Measurements from ENCODE around the gene RNF123. TPM values are rescaled to one million over a fixed set of nuclear protein-coding genes. Genes with fewer than 3 reads are reported as not detected.

The RNF123 gene
- total RNA-seq, 1 donor from 2014 or later: 54.3 TPM

DNA sequence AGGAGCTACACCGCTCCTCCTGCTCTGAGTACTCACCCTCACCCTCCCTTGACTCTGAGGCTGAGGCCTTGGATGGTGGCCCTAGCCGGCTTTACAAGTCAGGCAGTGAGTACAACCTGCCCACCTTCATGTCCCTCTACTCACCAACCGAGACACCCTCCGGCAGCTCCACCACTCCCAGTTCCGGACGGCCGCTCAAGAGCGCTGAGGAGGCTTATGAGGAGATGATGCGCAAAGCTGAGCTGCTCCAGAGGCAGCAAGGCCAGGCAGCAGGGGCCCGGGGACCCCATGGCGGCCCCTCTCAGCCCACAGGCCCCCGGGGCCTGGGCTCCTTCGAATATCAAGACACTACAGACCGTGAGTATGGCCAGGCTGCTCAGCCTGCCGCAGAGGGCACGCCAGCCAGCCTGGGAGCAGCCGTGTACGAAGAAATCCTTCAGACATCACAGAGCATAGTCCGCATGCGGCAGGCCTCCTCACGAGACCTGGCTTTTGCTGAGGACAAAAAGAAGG lies 36.4 kb upstream of the RNF123 start:
- no peaks in the 10 kb centered on the region for H3K9me3 Mint-ChIP-seq
- H3K27ac Mint-ChIP-seq: no peak overlapping the region
- no peaks in the 10 kb centered on the region for H3K4me1 Mint-ChIP-seq (ENCODE audit: low read depth)
- intact Hi-C loops (cut with micrococcal nuclease): no loop called here
- H3K27me3 Mint-ChIP-seq (ENCODE audit: insufficient read depth): peaks cover 1% of the 10 kb centered on the region
- DNase-seq (ENCODE audit: low spot score): no peak
- no peaks in the 10 kb centered on the region for H3K36me3 Mint-ChIP-seq (ENCODE audit: low read depth)
- H3K4me3 Mint-ChIP-seq: no peak overlapping the region

DNA sequence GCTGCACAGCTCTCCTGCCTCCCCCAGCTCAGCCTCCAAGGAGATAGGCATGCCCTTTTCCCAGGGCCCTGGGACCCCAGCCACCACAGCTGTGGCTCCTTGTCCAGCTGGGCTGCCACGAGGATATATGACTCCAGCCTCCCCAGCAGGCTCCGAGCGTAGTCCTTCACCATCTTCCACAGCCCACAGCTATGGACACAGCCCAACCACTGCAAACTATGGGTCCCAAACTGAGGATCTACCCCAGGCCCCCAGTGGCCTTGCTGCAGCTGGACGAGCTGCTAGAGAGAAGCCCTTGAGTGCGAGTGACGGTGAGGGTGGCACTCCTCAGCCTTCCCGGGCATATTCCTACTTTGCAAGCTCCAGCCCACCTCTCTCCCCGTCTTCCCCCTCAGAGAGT lies 35.7 kb upstream of the RNF123 start:
- intact Hi-C loops (cut with micrococcal nuclease): no loop called here
- Mint-ChIP-seq H3K36me3 (ENCODE audit: low read depth) (no peaks in the 10 kb centered on the region), H3K9me3 (no peaks in the 10 kb centered on the region), H3K27ac (no peak overlapping the region), H3K27me3 (ENCODE audit: insufficient read depth) (peaks cover 1% of the 10 kb centered on the region), H3K4me3 (no peak overlapping the region), H3K4me1 (ENCODE audit: low read depth) (no peaks in the 10 kb centered on the region)
- DNase-seq (ENCODE audit: low spot score): no peak

- no peak overlapping the region for H3K27ac Mint-ChIP-seq
- no peak overlapping the region for H3K4me3 Mint-ChIP-seq
- DNase-seq (ENCODE audit: low spot score): no peak
- peaks cover 1% of the 10 kb centered on the region for H3K27me3 Mint-ChIP-seq (ENCODE audit: insufficient read depth)
- no peaks in the 10 kb centered on the region for H3K4me1 Mint-ChIP-seq (ENCODE audit: low read depth)
- intact Hi-C loops (cut with micrococcal nuclease): no loop called here
- H3K9me3 Mint-ChIP-seq: no peaks in the 10 kb centered on the region
- no peaks in the 10 kb centered on the region for H3K36me3 Mint-ChIP-seq (ENCODE audit: low read depth)
Observed at GRCh38 chr3:49654176-49654825, 35.1 kb upstream of the RNF123 start.

DNA sequence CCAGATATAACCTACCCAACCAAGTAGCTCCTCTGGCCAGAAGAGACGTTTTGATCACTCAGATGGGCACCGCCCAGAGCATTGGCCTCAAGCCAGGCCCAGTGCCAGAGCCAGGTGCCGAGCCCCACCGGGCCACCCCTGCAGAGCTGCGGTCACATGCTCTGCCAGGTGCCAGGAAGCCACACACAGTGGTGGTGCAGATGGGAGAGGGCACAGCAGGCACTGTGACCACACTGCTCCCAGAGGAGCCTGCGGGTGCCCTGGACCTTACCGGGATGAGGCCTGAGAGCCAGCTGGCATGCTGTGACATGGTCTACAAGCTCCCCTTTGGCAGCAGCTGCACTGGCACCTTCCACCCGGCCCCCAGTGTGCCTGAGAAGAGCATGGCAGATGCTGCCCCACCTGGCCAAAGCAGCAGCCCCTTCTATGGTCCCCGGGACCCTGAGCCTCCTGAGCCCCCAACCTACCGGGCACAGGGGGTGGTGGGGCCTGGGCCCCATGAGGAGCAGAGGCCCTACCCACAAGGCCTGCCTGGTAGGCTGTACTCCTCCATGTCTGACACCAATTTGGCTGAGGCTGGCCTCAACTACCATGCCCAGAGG lies 34.3 kb upstream of the RNF123 start:
- intact Hi-C loops (cut with micrococcal nuclease): no loop called here
- no peak overlapping the region for H3K4me3 Mint-ChIP-seq
- no peaks in the 10 kb centered on the region for H3K4me1 Mint-ChIP-seq (ENCODE audit: low read depth)

DNA sequence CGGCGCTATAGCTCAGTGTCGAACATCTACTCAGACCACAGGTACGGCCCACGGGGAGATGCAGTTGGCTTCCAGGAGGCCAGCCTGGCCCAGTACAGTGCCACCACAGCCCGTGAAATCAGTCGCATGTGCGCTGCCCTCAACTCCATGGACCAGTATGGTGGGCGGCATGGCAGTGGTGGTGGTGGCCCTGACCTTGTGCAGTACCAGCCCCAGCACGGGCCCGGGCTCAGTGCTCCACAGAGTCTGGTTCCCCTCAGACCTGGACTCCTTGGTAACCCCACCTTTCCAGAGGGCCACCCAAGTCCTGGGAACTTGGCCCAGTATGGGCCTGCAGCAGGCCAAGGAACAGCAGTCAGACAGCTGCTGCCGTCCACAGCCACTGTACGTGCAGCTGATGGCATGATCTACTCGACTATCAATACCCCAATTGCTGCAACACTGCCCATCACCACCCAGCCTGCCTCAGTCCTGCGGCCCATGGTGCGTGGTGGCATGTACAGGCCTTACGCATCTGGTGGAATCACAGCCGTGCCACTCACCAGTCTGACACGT lies 33.5 kb upstream of the RNF123 start:
- no peaks in the 10 kb centered on the region for H3K36me3 Mint-ChIP-seq (ENCODE audit: low read depth)
- intact Hi-C loops (cut with micrococcal nuclease): no loop called here
- no peak overlapping the region for H3K27ac Mint-ChIP-seq
- H3K4me1 Mint-ChIP-seq (ENCODE audit: low read depth): no peaks in the 10 kb centered on the region
- H3K4me3 Mint-ChIP-seq: no peak overlapping the region
- H3K27me3 Mint-ChIP-seq (ENCODE audit: insufficient read depth): peaks cover 1% of the 10 kb centered on the region
- DNase-seq (ENCODE audit: low spot score): no peak
- H3K9me3 Mint-ChIP-seq: no peaks in the 10 kb centered on the region

More for the DNA sequence above, 34.3 kb upstream of the RNF123 start:
- no peak overlapping the region for H3K27ac Mint-ChIP-seq
- no peaks in the 10 kb centered on the region for H3K9me3 Mint-ChIP-seq
- no peak for DNase-seq (ENCODE audit: low spot score)
- H3K27me3 Mint-ChIP-seq (ENCODE audit: insufficient read depth): peaks cover 1% of the 10 kb centered on the region
- H3K36me3 Mint-ChIP-seq (ENCODE audit: low read depth): no peaks in the 10 kb centered on the region

- H3K9me3 Mint-ChIP-seq: no peaks in the 10 kb centered on the region
- intact Hi-C loops (cut with micrococcal nuclease): no loop called here
- no peak overlapping the region for H3K4me3 Mint-ChIP-seq
- no peak overlapping the region for H3K27ac Mint-ChIP-seq
- no peaks in the 10 kb centered on the region for H3K4me1 Mint-ChIP-seq (ENCODE audit: low read depth)
- peaks cover 1% of the 10 kb centered on the region for H3K27me3 Mint-ChIP-seq (ENCODE audit: insufficient read depth)
- H3K36me3 Mint-ChIP-seq (ENCODE audit: low read depth): no peaks in the 10 kb centered on the region
- DNase-seq (ENCODE audit: low spot score): no peak
Observed at GRCh38 chr3:49656541-49657112, 32.7 kb upstream of the RNF123 start.

DNA sequence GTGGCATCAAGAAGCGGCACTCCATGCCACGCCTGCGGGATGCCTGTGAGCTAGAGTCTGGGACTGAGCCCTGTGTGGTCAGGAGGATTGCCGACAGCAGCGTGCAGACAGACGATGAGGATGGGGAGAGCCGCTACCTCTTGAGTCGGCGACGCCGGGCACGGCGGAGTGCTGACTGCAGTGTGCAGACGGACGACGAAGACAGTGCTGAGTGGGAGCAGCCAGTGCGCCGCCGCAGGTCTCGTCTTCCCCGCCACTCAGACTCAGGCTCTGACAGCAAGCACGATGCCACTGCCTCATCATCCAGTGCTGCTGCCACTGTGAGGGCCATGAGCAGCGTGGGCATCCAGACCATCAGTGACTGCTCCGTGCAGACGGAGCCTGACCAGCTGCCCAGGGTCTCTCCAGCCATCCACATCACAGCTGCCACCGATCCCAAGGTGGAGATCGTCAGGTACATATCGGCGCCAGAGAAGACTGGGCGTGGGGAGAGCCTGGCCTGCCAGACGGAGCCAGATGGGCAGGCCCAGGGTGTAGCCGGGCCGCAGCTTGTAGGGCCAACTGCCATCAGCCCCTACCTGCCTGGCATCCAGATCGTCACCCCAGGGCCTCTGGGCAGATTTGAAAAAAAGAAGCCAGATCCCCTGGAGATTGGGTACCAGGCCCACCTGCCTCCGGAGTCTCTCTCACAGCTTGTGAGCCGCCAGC lies 32.0 kb upstream of the RNF123 start:
- Mint-ChIP-seq H3K27ac (no peak overlapping the region), H3K36me3 (ENCODE audit: low read depth) (no peaks in the 10 kb centered on the region), H3K4me1 (ENCODE audit: low read depth) (no peaks in the 10 kb centered on the region), H3K9me3 (no peaks in the 10 kb centered on the region), H3K4me3 (no peak overlapping the region), H3K27me3 (ENCODE audit: insufficient read depth) (peaks cover 1% of the 10 kb centered on the region)
- DNase-seq (ENCODE audit: low spot score): no peak
- intact Hi-C loops (cut with micrococcal nuclease): no loop called here

DNA sequence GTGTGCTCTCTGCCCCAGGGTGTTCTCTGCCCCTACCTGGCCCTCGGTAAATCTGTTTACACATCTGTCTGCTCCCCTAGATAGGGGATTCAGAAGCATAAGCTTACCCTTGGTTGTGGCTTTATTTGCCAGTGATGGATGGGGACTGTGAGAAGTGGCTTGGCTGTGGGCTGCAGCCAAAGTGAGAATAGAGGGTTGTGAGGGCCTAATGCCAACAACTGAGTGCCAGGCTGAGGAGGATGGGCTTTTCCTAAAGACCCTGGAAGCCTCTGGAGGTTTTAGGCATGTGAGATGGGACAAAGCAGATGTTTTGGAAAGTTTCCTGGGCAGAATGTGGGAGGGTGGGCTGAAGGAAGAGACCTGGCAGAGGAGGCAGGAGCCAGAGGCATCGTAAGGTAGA lies 30.6 kb upstream of the RNF123 start:
- no peaks in the 10 kb centered on the region for H3K9me3 Mint-ChIP-seq
- intact Hi-C loops (cut with micrococcal nuclease): no loop called here
- H3K4me1 Mint-ChIP-seq (ENCODE audit: low read depth): no peaks in the 10 kb centered on the region
- no peak overlapping the region for H3K4me3 Mint-ChIP-seq
- H3K36me3 Mint-ChIP-seq (ENCODE audit: low read depth): no peaks in the 10 kb centered on the region
- DNase-seq (ENCODE audit: low spot score): no peak
- peaks cover 1% of the 10 kb centered on the region for H3K27me3 Mint-ChIP-seq (ENCODE audit: insufficient read depth)
- no peak overlapping the region for H3K27ac Mint-ChIP-seq

GRCh38 chr3:49659756-49660155 lies 29.6 kb upstream of the RNF123 start:
- Mint-ChIP-seq H3K9me3 (no peaks in the 10 kb centered on the region), H3K27me3 (ENCODE audit: insufficient read depth) (no peaks in the 10 kb centered on the region), H3K27ac (no peak overlapping the region), H3K4me1 (ENCODE audit: low read depth) (no peaks in the 10 kb centered on the region), H3K4me3 (no peak overlapping the region), H3K36me3 (ENCODE audit: low read depth) (no peaks in the 10 kb centered on the region)
- intact Hi-C loops (cut with micrococcal nuclease): no loop called here
- no peak for DNase-seq (ENCODE audit: low spot score)

DNA sequence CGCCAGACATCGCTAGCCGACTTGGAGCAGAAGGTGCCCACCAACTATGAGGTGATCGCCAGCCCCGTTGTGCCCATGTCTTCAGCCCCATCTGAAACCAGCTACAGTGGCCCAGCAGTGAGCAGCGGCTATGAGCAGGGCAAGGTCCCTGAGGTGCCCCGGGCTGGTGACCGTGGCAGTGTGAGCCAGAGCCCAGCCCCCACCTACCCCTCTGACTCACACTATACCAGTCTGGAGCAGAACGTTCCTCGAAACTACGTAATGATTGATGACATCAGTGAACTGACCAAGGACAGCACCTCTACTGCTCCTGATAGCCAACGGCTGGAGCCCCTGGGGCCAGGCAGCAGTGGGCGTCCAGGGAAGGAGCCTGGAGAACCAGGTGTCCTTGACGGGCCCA lies 28.1 kb upstream of the RNF123 start:
- Mint-ChIP-seq H3K9me3 (no peaks in the 10 kb centered on the region), H3K4me1 (ENCODE audit: low read depth) (no peaks in the 10 kb centered on the region), H3K27me3 (ENCODE audit: insufficient read depth) (no peaks in the 10 kb centered on the region), H3K27ac (no peak overlapping the region), H3K36me3 (ENCODE audit: low read depth) (no peaks in the 10 kb centered on the region), H3K4me3 (no peak overlapping the region)
- intact Hi-C loops (cut with micrococcal nuclease): no loop called here
- DNase-seq (ENCODE audit: low spot score): no peak

GRCh38 chr3:49662021-49662420 lies 27.3 kb upstream of the RNF123 start:
- no peak overlapping the region for H3K4me3 Mint-ChIP-seq
- H3K4me1 Mint-ChIP-seq (ENCODE audit: low read depth): no peaks in the 10 kb centered on the region
- no peak overlapping the region for H3K27ac Mint-ChIP-seq
- DNase-seq (ENCODE audit: low spot score): no peak
- H3K9me3 Mint-ChIP-seq: no peaks in the 10 kb centered on the region
- H3K27me3 Mint-ChIP-seq (ENCODE audit: insufficient read depth): no peaks in the 10 kb centered on the region
- no peaks in the 10 kb centered on the region for H3K36me3 Mint-ChIP-seq (ENCODE audit: low read depth)
- intact Hi-C loops (cut with micrococcal nuclease): no loop called here

DNA sequence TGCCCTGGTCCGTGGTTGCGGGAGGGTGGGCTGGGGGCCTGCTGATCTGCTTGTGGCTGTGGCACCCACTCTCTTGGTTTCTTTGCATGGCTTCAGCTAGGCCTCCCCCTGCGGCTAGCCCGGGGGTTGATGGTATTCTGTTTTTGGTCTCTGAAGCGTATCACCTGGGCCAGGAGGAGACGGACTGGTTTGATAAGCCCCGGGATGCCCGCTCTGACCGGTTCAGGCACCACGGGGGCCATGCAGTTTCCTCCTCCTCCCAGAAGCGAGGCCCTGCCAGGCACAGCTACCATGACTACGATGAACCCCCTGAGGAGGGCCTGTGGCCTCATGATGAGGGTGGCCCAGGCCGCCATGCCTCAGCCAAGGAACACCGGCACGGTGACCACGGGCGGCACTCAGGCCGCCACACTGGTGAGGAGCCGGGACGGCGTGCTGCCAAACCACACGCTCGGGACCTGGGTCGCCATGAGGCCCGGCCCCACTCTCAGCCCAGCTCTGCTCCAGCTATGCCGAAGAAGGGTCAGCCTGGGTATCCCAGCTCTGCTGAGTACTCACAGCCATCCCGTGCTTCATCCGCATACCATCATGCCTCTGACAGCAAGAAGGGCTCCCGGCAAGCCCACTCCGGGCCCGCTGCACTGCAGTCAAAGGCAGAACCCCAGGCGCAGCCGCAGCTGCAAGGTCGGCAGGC lies 26.5 kb upstream of the RNF123 start:
- H3K4me3 Mint-ChIP-seq: no peak overlapping the region
- H3K27me3 Mint-ChIP-seq (ENCODE audit: insufficient read depth): no peaks in the 10 kb centered on the region
- intact Hi-C loops (cut with micrococcal nuclease): no loop called here
- H3K36me3 Mint-ChIP-seq (ENCODE audit: low read depth): no peaks in the 10 kb centered on the region
- no peaks in the 10 kb centered on the region for H3K4me1 Mint-ChIP-seq (ENCODE audit: low read depth)
- no peak overlapping the region for H3K27ac Mint-ChIP-seq
- DNase-seq (ENCODE audit: low spot score): no peak
- H3K9me3 Mint-ChIP-seq: no peaks in the 10 kb centered on the region

Measured in activated T-helper 1 cell treated with anti-CD3 and anti-CD28 coated beads, Interleukin-12 subunit alpha, Interleukin-12 subunit beta, Interleukin-2, Interleukin-4 antibody, amounts not matched to agents 30 ng/mL and 10 ng/mL and 1 ng/mL, durations not matched to agents 14 hours and 24 hours and 36 hours (primary cell).